DMS 273 treated with DMSO at 0.1 percent for 48 hours (cell line): ENCODE results near the gene SLC38A5.
"Not testable (repeated sequence)": the region's sequence is repeated elsewhere in the genome, so short reads cannot be mapped to it uniquely, and the experiment has no call there.

Experiments used
- DNase-seq: peaks from one replicate; lab custom pipeline; 2025; lab: John Stamatoyannopoulos, UW

Gene SLC38A5

DNA sequence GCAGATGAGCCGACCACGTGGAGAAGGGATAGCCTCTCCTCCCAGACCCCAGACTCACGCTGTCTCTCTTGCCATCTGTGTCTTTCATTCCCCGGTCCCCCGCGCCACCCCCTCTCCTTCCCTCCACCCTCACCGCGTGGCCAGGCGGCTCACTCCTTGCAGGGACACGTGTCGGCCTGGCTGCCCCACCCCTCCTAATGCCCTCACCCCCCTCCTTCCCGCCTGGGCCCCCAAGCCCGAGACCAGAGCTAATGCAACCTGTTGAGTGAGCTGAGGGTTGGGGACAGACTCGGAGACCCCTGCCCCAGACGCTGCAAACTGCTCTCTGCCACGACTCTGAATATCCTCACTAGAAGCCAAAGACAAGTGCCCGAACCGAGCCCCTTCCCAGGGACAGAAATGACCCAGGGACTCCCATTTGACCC, 1.8 kb downstream of the SLC38A5 start:
- no peak for DNase-seq

DNA sequence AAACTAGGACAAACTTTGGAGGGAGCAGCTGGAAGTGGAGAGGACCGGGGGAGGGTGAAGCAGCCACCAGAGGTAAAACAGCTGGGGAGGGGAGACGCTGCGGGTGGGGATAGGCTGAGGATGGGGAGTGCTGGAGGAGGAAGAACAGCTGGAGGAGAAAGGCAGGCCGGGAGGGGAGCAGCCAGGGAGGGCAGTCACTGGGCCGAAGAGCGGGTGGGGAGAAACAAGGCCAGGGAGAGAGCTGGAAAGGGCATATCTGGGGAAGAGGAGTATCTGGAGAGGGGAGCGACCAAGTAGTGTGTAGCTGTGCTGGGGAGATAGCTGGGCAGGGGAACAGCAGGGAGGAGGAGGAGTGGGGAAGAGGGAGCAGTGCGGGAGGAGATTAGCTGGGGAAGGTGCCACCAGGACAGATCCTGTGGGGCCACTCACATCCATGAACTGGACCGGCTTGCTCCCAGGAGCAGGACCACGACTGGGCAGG, 2.7 kb downstream of the SLC38A5 start:
- no peak for DNase-seq

GRCh38 chrX:48466696-48467095, 3.4 kb downstream of the SLC38A5 start:
- DNase-seq, result no peak

DNA sequence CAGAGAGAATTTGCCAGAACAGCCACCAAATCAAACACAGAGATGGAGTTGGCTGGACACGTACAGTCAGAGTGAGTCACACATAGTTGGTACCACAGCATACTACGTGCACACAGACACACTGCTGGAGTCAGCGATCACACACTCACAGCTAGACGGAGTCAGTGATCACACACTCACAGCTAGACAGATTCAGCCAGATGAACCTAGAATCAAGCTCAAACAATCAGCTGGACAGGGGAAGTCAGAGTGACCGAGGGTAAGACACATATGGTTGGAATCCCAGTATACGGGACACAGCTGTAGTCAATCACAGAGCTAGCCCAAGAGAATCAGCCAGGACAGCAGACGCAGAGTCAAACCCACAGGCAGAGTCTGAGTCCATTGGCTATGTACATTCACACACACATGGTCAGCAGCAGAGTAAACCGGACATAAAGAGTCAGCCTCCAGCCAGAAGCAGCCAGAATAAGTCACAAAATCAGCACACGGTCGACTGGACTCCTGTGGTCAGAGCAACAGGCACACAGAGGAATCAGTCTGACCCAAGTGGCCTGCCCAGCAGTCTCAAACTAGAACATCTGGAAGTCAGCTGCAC, 4.6 kb downstream of the SLC38A5 start:
- no peak for DNase-seq

- DNase-seq, result no peak
These were observed 8.2 kb downstream of the SLC38A5 start for GRCh38 chrX:48461830-48462229.

DNA sequence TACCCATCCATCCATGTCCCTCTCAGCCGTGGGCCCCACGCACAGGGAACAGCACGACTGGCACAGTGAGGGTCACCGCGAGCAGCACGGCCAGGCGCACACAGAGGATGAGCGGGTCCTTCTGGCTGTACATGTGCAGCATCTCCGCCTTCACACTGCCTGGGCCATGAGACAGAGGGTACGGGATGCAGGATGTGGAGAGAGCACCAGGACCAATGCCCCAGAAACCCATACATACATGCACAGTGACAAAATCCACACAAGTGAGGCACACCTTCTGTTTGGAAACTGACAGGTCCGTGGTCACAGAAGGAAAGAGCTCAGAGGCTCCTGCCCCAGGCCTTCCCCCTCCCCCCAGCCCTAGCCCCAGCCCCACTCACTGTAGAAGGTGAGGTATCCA, 9.5 kb downstream of the SLC38A5 start:
- DNase-seq, result no peak

DNA sequence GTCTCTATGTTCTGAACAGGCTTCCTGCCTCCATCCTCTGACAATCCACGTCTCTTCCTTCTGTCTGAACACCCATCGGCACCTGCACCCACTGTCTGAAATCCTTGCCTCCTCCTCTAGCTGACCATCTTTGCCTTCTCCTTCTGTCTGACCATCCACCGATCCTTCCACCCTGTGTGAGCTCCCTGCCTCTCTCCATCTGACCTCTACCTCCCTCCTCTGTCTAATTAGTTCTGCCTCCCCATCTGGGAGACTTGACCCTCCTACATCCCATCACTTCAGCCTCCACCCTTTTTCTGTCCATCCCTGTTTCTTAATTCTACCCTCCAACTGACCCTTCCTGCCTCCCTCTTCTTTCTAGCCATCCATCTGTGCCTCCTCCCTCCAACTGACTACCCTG, 10.0 kb downstream of the SLC38A5 start:
- DNase-seq, result no peak

GRCh38 chrX:48459483-48459882, 10.6 kb downstream of the SLC38A5 start:
- no peak for DNase-seq

DNA sequence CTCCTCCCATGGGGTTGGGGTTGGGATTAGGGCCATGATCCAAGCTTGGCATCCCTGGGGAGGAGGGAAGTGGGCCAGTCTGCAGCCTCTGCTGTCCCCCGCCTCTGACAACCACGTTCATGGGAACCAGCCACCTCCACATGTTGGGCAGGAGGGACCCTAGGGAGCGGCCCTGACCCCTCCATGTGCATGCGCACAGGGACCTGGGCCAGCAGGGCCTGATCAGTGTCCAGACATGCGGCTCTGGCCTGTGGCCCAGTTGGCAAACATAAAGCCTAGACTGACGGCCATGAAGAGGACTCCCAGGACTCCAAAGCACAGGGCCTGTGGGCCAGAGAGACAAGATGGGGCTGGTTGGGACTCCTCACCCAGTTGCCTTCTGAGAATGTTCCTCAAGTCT, 11.3 kb downstream of the SLC38A5 start:
- no peak for DNase-seq

- no peak for DNase-seq
These were observed 13.3 kb downstream of the SLC38A5 start for GRCh38 chrX:48456628-48457331.

DNA sequence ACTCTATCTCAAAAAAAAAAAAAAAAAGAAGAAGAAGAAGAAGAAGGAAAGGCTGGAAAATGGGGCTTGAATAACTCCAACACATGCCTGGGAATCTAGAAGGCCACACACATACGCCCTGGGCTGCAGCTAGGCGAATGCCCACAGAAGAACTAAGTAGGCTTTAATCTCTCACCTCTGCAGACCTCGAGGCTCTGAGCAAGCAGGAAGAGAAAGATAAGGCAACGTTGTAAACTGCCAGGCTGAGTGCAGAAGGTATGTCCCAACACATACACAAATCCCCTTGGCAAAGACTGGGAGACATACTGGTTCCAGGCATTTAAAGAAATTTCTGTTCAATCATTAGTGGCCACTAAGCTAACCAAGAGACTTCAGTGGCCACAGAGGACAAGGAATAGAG, 18.4 kb downstream of the SLC38A5 start:
- DNase-seq, result no peak

DNA sequence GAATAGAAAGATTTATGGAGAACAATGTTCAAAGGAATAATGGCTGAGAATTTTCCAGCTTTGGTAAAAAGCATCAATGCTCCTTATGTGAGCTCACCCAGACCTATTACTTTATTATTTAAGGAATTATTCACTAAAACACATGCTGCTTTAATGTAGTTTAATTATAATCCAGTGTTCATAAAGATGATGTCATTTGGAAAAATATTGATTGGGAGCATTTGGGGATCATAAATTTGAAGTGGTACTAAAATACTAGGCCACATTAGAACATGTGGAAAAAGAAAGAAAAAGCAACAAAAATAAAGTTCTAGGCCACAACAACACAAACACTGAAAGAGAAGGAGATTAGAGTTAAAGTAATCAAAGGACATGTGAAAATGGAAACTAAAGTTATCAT, 20.0 kb downstream of the SLC38A5 start:
- no peak for DNase-seq

DNA sequence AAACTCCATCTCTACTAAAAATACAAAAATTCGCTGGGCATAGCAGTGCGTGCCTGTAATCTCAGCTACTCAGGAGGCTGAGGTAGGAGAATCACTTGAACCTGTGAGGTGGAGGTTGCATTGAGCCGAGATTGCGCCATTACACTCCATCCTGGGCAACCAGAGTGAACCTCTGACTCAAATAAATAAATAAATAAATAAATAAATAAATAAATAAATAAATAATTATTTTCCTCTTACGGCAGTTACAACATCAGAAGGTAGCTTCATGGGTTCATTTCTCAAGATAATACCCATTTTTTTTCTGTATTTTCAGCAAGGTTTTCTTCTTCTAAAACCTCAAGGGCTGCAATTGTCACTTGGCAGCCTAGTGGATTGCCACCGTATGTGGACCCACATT, 22.9 kb downstream of the SLC38A5 start:
- DNase-seq, result not testable (repeated sequence)

GRCh38 chrX:48433713-48434112, 36.3 kb downstream of the SLC38A5 start:
- not testable (repeated sequence) for DNase-seq

- DNase-seq, result not testable (repeated sequence)
These were observed 39.9 kb downstream of the SLC38A5 start for GRCh38 chrX:48430166-48430565.

GRCh38 chrX:48429606-48430005, 40.5 kb downstream of the SLC38A5 start:
- not testable (repeated sequence) for DNase-seq

GRCh38 chrX:48427027-48427716, 42.9 kb downstream of the SLC38A5 start:
- not testable (repeated sequence) for DNase-seq

GRCh38 chrX:48411860-48412259, 58.2 kb downstream of the SLC38A5 start, which contains the start of gene SSX4B:
TSS of gene SSX4B (minus strand) at chrX:48411960. CDS start at chrX:48411372, 588 bp downstream.
- DNase-seq, result not testable (repeated sequence)
